Testis (tissue), 2 donors: Measurements from ENCODE around the gene RBM5.

Source experiments
- CTCF ChIP-seq, 3 experiments: fragments of 450-650 bp in 2 of 3; fragments of 200-600 bp in 1 of 3; sonication (generic) in 1 of 3; IDR thresholded peaks; one replicate each; pipeline ENCODE4 v1.5.1; 2016 to 2019; ENCODE audit warnings: antibody characterized with exemption in 3 of 3, mild to moderate bottlenecking in 2 of 3, moderate library complexity in 1 of 3
- POLR2A ChIP-seq: fragments of 450-650 bp; IDR thresholded peaks from one replicate; pipeline ENCODE4 v1.6.1; 2017; ENCODE audit warnings: antibody characterized with exemption, mild to moderate bottlenecking, moderate library complexity

GRCh38 chr3:50161320-50161719 lies 72.6 kb downstream of the RBM5 start:
- TF ChIP-seq CTCF (IDR thresholded peaks at IDR 0.05), result no peak
- TF ChIP-seq POLR2A, result no peak
